HCT116 (cell line): ENCODE data around the gene GXYLT2. TPM values are rescaled to one million over a fixed set of nuclear protein-coding genes. Genes with fewer than 3 reads are reported as not detected.

ENCODE experiments used
- ATAC-seq: fragments of 200-7000 bp; cut with Tn5 transposase; 2 replicates; pipeline ENCODE4 v1.9.1; 2020; ENCODE audit warnings: mild to moderate bottlenecking, moderate library complexity
- BruUV-seq: library from RNA; stranded (reverse); fragments of 400-500 nt; replicated peaks from 2 replicates; lab custom pipeline; 2021; lab: Mats Ljungman, UMichigan
- CTCF ChIA-PET: fragments of 300-600 bp; sonication (Branson Sonifier 250); formaldehyde crosslinking; loops from one replicate; lab custom pipeline; 2021; ENCODE audit warnings: antibody characterized with exemption; lab: Charles Lee
- POLR2A ChIA-PET: fragments of 300-600, 350-600 bp; sonication (Branson Sonifier 250); formaldehyde crosslinking; loops from one replicate; lab custom pipeline; 2021; ENCODE audit warnings: antibody characterized with exemption; lab: Charles Lee
- RAD21 ChIA-PET, 2 experiments: fragments of 300-600 bp; sonication (Branson Sonifier 250); formaldehyde crosslinking; loops; one replicate each; lab custom pipeline; 2023; ENCODE audit warnings: low total read pairs in 2 of 2; ENCODE audit not compliant: uncharacterized antibody in 2 of 2, unreplicated experiment in 2 of 2, low non-redundant PET in 1 of 2; lab: Charles Lee
- DNase-seq: peaks from one replicate; pipeline ENCODE4 v3.0.0-alpha.2; 2010; ENCODE audit warnings: low read depth, low spot score
- H2AFZ ChIP-seq: fragments of 200-600 bp; shearing (Covaris generic), sonication (generic); 2 replicates; pipeline ENCODE4 v1.6.1; 2017; ENCODE audit warnings: low read depth, mixed run types, mixed read lengths, antibody characterized with exemption, low read length; ENCODE audit not compliant: poor library complexity, severe bottlenecking
- H3K27ac ChIP-seq: 2 replicates; pipeline ENCODE4 v1.5.1; 2012; ENCODE audit warnings: low read depth, low read length
- H3K27me3 ChIP-seq: fragments of 200-600 bp; sonication (generic); 2 replicates; pipeline ENCODE4 v1.6.1; 2016; ENCODE audit warnings: mixed run types, low read length, mixed read lengths; ENCODE audit not compliant: insufficient read depth
- H3K36me3 ChIP-seq, 2 experiments: fragments of 200-500 bp in 1 of 2; fragments of 200-600 bp in 1 of 2; sonication (Bioruptor generic) in 1 of 2; sonication (generic) in 1 of 2; 2 replicates each; pipeline versions ENCODE4 v1.5.1 to v1.6.1; 2014 to 2016; ENCODE audit warnings: low read length in 2 of 2, inconsistent platforms in 1 of 2, mixed read lengths in 1 of 2, mixed run types in 1 of 2; ENCODE audit not compliant: insufficient read depth in 2 of 2, control insufficient read depth in 1 of 2
- H3K4me1 ChIP-seq, 2 experiments: fragments of 200-600 bp in 1 of 2; sonication (generic) in 1 of 2; 2 replicates each; pipeline versions ENCODE4 v1.5.1 to v1.6.1; 2012 to 2017; ENCODE audit warnings: low read length in 2 of 2, inconsistent platforms in 1 of 2, mild to moderate bottlenecking in 1 of 2, mixed read lengths in 1 of 2, mixed run types in 1 of 2, moderate library complexity in 1 of 2; ENCODE audit not compliant: insufficient read depth in 2 of 2, control insufficient read depth in 1 of 2
- H3K4me2 ChIP-seq: fragments of 200-600 bp; sonication (generic); 2 replicates; pipeline ENCODE4 v1.6.1; 2017; ENCODE audit warnings: mixed run types, low read length, mixed read lengths
- H3K4me3 ChIP-seq, 2 experiments: fragments of 200-600 bp in 1 of 2; sonication (generic) in 1 of 2; replicated peaks in 1 of 2; 2 replicates each; pipeline ENCODE4 v1.5.1; 2011 to 2016; ENCODE audit warnings: low read length in 2 of 2, control low read depth in 1 of 2, low read depth in 1 of 2, mild to moderate bottlenecking in 1 of 2, mixed read lengths in 1 of 2, mixed run types in 1 of 2
- H3K79me2 ChIP-seq: fragments of 200-600 bp; sonication (generic); 2 replicates; pipeline ENCODE4 v1.6.1; 2017; ENCODE audit warnings: mild to moderate bottlenecking, mixed run types, low read length, moderate library complexity, mixed read lengths; ENCODE audit not compliant: insufficient read depth
- H3K9ac ChIP-seq: fragments of 200-600 bp; sonication (generic); 2 replicates; pipeline ENCODE4 v1.6.1; 2016; ENCODE audit warnings: low read length, mixed read lengths
- H3K9me2 ChIP-seq: fragments of 200-600 bp; sonication (generic), shearing (Covaris generic); 2 replicates; pipeline ENCODE4 v1.6.1; 2017; ENCODE audit warnings: mixed run types, mild to moderate bottlenecking, moderate library complexity; ENCODE audit not compliant: insufficient read depth
- H3K9me3 ChIP-seq, 2 experiments: fragments of 200-500 bp in 1 of 2; fragments of 200-600 bp in 1 of 2; sonication (Bioruptor generic) in 1 of 2; sonication (generic) in 1 of 2; 2 replicates each; pipeline ENCODE4 v1.6.1; 2014 to 2017; ENCODE audit warnings: low read length in 2 of 2, mixed read lengths in 2 of 2, inconsistent platforms in 1 of 2, low read depth in 1 of 2, mild to moderate bottlenecking in 1 of 2, mixed run types in 1 of 2, moderate library complexity in 1 of 2; ENCODE audit not compliant: control insufficient read depth in 1 of 2, insufficient read depth in 1 of 2
- H4K20me1 ChIP-seq: fragments of 200-600 bp; sonication (generic), shearing (Covaris generic); 2 replicates; pipeline ENCODE4 v1.6.1; 2017; ENCODE audit warnings: mixed run types, mild to moderate bottlenecking, moderate library complexity; ENCODE audit not compliant: insufficient read depth
- CBX3 ChIP-seq: IDR thresholded peaks from 2 replicates; pipeline ENCODE4 v1.6.1; 2012; ENCODE audit warnings: low read depth
- CEBPB ChIP-seq: IDR thresholded peaks from 2 replicates; pipeline ENCODE4 v1.6.1; 2012; ENCODE audit warnings: low read depth
- EGR1 ChIP-seq: IDR thresholded peaks from 2 replicates; pipeline ENCODE4 v1.6.1; 2012; ENCODE audit warnings: low read depth
- EZH2phosphoT487 ChIP-seq: fragments of 200-600 bp; IDR thresholded peaks from 2 replicates; pipeline ENCODE4 v1.6.1; 2018; ENCODE audit warnings: antibody characterized with exemption, borderline replicate concordance
- JUND ChIP-seq: IDR thresholded peaks from 2 replicates; pipeline ENCODE4 v1.6.1; 2012
- POLR2A ChIP-seq: IDR thresholded peaks from 2 replicates; pipeline ENCODE4 v1.7.0; 2011; ENCODE audit warnings: borderline replicate concordance; ENCODE audit not compliant: insufficient read depth, insufficient read length; ENCODE audit errors: extremely low read depth
- RAD21 ChIP-seq: IDR thresholded peaks from 2 replicates; pipeline ENCODE4 v1.6.1; 2012; ENCODE audit warnings: low read depth, mild to moderate bottlenecking
- SIN3A ChIP-seq: IDR thresholded peaks from 2 replicates; pipeline ENCODE4 v1.6.1; 2012; ENCODE audit warnings: low read depth
- SP1 ChIP-seq: IDR thresholded peaks from 2 replicates; pipeline ENCODE4 v1.6.1; 2012; ENCODE audit warnings: low read depth
- intact Hi-C: fragments of 100-400 bp; cut with micrococcal nuclease; formaldehyde crosslinking; loops from 2 replicates; pipeline ENCODE4 v1.10.0; 2022
- total RNA-seq: library from RNA; stranded (reverse); gene quantifications from one replicate; pipeline ENCODE4 v1.2.1, GENCODE V29; 2021; ENCODE audit not compliant: unreplicated experiment
- TF ChIP-seq, protein P1 (sequence below): IDR thresholded peaks from 2 replicates; pipeline ENCODE4 v1.6.1; 2012; ENCODE audit warnings: low read depth
- TF ChIP-seq, protein P2 (sequence below): IDR thresholded peaks from 2 replicates; pipeline ENCODE4 v1.6.1; 2012
- TF ChIP-seq, protein P3 (sequence below): IDR thresholded peaks from 2 replicates; pipeline ENCODE4 v1.6.1; 2012

Gene GXYLT2
- total RNA-seq, 1 experiment from 2014 or later, result 5.6 TPM

DNA sequence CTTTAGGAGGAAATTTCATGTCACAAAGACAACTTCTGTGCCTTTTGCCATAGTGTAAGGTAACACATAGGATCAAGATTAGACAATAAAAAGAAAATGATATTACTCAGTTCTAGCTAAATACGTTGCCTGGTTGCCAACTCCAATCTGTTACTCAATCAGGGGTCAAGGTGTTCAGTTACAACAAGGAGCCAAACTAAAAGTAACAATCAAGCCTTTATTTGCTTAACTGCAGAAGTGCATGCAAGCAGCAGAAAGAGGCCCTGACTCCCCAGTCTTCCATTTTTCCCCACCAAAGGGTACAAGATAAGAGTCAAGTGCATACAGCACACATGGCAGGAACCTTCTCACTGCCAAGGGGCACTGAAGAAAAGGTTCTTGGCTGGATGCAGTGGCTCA lies 80.4 kb downstream of the GXYLT2 start:
- Histone ChIP-seq H2AFZ (no peak overlapping the region), H4K20me1 (no peaks in the 10 kb centered on the region), H3K79me2 (no peaks in the 10 kb centered on the region), H3K9me2 (no peaks in the 10 kb centered on the region), H3K27me3 (no peaks in the 10 kb centered on the region), H3K4me2 (no peak overlapping the region), H3K4me3 (no peak overlapping the region), H3K9me3 (no peaks in the 10 kb centered on the region), H3K27ac (no peak overlapping the region), H3K36me3 (no peaks in the 10 kb centered on the region), H3K4me1 (no peaks in the 10 kb centered on the region; a peak in 2 of 4 replicates), H3K9ac (no peak overlapping the region)
- TF ChIP-seq, protein P1, sequence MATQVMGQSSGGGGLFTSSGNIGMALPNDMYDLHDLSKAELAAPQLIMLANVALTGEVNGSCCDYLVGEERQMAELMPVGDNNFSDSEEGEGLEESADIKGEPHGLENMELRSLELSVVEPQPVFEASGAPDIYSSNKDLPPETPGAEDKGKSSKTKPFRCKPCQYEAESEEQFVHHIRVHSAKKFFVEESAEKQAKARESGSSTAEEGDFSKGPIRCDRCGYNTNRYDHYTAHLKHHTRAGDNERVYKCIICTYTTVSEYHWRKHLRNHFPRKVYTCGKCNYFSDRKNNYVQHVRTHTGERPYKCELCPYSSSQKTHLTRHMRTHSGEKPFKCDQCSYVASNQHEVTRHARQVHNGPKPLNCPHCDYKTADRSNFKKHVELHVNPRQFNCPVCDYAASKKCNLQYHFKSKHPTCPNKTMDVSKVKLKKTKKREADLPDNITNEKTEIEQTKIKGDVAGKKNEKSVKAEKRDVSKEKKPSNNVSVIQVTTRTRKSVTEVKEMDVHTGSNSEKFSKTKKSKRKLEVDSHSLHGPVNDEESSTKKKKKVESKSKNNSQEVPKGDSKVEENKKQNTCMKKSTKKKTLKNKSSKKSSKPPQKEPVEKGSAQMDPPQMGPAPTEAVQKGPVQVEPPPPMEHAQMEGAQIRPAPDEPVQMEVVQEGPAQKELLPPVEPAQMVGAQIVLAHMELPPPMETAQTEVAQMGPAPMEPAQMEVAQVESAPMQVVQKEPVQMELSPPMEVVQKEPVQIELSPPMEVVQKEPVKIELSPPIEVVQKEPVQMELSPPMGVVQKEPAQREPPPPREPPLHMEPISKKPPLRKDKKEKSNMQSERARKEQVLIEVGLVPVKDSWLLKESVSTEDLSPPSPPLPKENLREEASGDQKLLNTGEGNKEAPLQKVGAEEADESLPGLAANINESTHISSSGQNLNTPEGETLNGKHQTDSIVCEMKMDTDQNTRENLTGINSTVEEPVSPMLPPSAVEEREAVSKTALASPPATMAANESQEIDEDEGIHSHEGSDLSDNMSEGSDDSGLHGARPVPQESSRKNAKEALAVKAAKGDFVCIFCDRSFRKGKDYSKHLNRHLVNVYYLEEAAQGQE, result no peak
- TF ChIP-seq, protein P2, sequence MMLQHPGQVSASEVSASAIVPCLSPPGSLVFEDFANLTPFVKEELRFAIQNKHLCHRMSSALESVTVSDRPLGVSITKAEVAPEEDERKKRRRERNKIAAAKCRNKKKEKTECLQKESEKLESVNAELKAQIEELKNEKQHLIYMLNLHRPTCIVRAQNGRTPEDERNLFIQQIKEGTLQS, result no peak
- TF ChIP-seq EZH2phosphoT487 (no peak), EGR1 (no peak), CEBPB (no peak), CBX3 (no peak), RAD21 (no peak), POLR2A (no peak), SP1 (no peak), JUND (no peak), SIN3A (no peak)
- TF ChIP-seq, protein P3, sequence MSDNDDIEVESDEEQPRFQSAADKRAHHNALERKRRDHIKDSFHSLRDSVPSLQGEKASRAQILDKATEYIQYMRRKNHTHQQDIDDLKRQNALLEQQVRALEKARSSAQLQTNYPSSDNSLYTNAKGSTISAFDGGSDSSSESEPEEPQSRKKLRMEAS, result no peak
- DNase-seq, result no peak
- ChIA-PET POLR2A (no interaction called here), RAD21 (no interaction called here), CTCF (no interaction called here)
- no TSS peak for BruUV-seq
- no peak for ATAC-seq
- intact Hi-C loops, result no loop called here
